ENCODE measurements around the gene ARHGEF10L.

ARHGEF10L gene

DNA sequence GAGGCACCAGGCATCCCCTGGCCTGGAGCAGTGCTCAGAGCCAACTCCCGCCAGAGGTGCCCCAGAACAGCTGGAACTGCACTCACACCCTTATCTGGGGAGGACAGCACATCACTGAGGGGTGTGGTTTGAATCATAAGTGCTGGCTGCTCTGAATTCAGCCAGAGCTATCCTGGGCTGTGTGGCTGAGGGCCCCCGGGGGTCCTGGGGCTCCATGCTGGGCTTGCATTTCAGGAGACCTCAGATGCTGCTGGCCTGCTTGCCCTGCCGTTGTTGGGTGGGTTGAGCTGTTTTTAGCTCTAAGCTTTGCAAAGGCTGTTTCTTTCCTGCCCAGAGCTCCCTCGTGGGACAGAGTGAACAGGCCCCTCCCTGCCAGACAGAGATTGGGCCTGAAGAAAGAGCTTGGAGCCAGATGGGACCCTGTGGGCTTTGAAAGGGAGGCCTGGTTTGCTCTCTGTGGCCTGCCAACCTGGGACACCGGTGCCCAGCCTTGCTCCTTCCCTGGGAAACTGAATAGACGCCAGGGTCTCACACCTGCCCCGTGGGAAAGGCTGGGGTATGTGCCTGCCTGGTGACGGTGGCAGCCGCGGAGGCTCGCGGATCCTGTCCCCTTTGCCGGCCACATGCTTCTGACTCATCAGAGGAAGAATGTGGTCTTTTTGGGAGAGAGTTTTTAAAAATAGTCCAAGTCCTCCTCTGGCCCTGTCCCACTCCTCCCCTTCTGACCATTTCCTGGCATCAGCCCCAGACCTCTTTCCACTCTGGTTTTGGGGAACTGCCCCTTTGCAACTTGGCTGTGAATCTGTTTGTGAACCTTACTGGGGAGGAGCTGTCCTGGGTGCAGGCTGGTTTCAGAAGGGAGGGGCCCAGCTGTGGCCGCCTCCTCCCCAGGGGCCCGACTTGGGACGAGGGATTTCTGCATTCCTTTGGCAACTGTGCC lies 30.0 kb downstream of the ARHGEF10L start:
- no peak for DNase-seq

DNA sequence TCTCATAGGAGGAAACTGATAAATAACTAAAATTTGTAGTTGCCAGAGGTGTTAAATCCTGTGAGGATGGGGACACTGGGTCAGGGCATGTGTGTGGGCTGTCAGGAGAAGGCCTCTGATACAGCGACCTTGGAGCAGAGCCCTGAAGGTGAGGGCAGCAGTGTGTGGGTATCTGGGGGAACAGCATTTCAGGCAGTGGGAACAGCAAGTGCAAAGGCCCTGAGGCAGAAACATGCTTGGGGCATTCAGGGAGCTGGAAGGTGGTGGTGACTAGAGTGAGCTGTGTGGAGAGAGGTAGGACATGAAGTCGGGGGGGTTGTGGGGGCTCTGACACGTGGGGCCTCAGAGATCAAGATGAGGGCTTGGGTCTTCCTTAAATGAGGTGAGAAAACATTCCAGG lies 30.7 kb downstream of the ARHGEF10L start:
- no peak for DNase-seq

DNA sequence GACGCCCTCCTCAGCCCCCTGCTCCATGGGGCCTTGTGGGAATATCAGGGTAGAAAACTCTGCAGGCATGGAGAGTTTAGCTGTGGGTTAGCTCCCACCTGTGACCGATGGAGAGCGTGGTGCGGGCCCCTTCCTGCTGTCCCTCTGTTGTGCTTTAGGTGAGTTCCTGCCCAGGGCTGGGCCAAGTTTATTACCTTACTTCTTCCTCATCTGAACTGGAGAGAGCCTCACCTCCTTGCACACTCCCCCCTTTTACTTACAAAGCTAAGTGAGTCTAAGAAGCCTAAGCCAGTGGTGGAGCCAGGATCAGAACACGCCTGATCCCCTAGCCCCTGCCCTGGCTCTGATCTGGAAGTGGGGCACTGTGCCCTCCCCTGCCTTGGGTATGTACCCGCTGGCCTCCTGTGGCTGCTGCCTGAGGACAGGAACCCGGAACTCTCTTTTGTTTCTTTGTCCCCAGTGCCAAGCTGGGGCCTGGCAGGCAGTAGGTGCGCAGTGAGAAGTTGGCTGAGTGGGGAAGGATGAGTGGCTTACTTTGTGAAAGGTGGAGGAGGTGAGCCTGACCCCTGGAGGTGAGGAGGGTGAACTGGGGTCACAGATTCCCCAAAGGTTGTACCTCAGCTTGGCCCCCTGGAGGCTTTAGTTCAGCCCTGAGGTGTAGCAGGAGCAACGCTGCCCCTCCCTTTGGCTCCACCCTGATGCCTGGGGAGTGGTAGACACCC lies 32.9 kb downstream of the ARHGEF10L start:
- no peak for DNase-seq

DNA sequence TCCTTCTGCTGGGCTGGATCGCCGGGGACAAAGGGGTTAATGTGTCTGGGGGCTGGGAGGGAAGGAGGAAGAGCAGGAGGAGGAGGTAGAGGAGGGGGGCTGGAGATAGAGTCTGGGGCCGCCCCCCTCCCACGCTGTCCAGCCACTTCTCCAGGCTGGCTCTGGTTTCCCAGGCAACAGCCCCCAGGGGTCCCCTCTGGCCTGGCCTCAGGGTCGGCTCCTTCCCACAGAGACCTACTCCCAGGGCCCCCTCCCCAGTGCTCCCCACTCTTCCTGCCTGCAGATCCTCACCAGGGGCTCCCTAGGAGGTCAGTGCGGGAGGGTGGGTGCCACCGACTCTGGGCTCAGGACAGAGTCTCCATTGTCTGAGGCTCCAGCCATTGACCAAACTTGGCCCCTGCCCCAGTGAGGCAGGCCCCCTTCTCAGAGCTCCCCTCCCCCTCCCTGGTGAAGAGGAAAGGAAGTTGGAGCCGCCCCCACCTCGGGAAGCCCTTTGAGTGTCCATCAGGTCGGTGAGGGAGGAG lies 34.1 kb downstream of the ARHGEF10L start:
- DNase-seq, result no peak

DNA sequence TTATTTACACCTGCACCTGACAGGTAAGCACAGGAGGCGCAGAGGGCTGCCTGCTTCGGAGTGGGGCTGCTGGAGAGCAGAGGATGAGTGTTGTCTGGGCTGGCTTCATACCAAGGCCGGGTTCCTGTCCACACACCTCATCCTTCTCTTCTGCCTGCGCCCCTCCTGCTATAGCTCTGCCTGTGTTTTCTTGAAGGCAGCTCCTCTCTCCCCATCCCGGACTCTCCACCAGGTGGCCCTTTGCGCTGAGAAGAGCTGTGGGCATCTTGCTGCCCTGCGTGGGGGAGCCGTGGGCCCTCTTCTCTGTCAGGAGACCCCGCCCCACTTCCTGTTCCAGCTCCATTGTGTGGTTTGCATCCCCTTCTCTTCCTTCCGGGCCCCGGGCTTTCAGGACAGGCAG lies 35.0 kb downstream of the ARHGEF10L start:
- DNase-seq, result no peak

DNA sequence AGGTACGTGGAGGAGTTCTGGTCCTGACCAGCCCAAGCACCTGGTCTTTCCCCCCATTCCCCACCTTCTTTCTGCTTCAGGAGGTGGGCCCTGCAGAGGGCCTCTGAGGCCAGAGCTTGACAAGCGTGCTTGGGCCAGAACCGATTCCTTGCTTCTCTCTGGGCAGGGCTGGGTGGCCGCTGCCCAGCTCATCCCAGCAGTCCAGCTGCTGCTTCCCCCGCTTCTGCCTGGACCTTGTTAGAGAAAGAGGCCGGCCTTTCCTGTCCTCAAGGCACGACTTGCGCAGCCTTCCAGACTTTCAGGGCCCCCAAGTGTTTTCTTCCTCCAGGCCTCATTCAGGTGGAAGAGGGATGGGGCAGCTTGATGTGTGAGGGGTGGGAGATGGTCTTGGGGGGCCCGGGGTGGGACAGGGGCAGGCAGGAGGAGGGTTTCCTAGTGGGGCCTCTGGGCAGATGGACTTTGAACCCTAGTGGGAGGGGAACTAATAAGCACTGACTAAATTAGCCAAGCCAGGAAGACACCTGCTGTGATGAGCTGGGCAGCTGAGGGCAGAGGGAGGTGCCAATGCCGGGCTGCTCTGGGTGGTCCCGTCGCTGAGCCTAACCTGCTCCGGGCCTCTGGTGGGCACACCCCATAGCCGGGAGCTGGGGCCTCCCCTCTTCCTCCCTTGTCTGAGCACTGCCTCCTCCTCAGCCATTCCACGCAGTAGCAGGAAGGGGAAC lies 36.5 kb downstream of the ARHGEF10L start:
- DNase-seq, result no peak

DNA sequence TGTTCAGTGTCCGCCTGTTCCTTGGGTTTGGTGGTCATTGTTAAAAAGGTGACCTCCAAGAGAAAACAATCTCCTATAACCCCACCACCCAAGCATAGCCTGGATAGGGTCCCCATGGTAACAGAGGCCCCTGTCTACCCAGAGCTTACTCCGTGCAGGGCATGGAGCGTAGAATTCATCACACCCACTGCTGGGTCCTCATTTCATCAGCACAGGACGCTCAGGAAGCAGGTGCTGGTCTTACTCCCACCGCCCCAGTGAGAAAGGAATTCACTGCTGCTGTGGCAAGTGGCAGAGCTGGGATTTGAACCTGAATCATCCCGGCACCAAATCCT lies 37.0 kb downstream of the ARHGEF10L start:
- DNase-seq, result no peak

DNA sequence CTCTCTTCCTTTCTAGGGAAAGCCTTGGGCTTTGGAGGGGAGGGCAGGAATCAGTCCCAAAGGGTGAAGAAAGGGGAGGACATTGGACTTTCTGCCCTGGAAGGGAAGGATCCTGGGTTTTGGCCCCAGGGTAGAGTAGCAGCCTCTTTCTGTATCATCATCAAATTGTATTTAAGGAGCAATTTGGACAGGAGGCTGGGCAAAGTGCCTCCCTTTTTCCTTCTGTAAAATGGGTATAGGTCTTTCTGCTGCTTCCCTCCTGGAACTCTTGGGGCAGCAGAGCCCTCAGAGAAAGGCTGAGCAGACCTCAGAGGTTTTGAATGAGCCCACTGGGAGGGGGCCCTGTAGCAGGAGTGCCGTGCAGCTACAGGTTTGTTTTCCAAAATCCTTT lies 38.4 kb downstream of the ARHGEF10L start:
- DNase-seq, result no peak

DNA sequence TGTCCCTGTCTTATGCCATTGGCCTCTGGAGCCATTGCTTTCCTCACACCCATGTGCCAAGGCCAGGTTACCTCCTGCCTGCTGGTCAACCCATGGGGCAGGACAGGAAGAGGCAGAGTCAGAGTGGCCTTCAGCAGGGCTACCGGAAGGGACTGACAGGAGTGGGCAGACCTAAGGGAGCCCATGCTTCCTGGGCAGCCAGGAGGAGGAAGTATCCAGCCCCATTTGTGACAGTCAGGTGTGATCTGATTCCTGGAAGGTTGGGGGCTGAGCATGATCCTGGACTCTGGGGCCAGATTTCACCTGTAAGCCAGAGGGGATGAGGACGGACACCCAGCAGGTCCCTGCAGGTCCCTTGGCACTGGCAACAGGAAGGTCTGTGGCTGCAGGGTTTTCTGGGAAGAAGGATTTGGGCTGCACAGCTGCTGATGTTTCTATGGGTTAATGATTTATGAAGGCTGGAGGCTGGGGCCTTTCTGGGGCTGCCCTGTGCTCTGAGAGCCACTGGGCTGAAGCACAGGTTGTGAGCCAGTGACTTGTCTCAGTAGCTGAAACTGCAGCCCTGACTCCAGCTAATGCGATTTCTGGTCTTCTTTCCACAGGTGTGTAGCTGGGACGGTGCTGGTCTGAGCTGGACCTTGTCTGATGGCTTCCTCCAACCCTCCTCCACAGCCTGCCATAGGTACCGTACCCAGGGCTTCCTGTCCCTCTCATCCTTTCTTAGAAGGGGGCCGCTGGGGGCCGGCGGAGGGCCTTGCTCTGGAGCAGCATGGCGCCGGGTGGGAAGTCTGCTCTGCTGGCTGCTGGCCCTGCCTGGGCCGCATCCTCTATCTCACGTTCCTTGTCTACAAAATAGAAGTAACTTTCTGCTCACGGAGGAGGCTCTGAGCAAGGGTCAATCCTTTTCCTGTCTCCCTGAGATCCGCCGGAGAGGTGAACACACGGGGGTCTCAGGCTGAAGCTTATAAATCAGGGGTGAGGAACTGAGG lies 40.7 kb downstream of the ARHGEF10L start:
- DNase-seq, result no peak

DNA sequence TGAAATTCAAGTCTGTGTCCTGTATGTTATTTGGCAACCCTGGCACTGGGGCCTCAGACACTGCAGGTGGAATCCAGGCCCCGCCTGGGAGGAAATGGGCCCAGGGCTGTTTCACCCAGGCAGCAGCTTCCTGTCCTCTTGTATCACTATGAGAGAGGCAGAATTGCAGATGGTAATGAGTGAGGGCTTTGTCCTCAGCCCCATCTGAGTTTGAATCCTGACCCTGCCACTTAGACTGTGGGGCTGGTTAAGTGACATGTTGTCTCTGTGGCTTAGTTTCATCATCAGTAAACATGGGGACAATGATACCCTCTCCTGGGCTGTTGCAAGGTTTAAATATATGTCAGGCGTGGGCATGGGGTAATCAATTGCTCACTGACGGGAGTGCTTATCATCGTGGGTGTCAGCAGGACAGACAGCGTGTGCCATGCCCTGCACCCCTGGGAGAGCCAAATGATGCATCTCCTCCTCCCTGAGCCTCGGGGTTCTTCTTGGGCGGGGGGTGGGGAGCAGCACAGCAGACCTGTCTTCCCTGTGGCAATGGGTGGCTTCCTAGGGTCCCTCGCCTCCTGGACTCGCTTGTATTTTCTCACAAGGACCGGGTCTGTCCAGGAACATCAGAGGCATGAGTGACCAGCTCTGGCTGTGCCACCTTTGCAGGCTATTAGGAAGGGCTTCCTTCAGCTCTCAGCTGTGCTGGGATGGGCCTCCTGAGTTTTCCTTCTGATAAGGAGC lies 42.1 kb downstream of the ARHGEF10L start:
- no peak for DNase-seq

DNA sequence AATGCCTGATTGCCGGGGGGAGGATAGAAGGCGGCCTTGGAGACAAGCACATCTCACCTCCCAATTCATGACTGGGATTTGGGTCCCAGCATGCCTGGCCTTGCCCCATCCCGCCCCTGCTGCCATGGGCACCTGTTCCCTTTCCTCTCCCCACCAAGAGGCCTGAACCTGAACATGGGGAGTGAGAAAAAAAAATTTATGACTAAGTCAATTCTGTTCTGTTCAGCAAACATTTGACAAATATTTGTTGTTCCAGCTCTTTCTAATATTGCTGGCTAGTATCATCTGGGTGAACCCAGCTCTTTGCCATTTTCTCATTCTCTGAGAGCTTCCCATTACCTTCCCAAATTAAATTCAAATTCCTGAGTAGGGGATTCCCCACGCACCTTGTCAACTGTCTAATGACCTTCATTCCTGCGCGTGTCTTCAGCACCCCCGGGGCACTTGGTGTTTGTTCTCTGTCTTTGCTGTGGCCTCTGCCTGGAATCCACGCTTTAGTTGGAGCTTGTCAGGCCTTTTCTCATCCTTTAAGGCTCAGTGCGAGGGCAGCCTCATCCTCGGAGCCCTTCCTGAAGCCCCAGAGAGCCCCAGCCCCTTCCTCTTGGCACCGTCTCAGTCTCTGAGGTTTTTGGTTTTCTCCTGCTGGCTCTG lies 42.8 kb downstream of the ARHGEF10L start:
- no peak for DNase-seq

DNA sequence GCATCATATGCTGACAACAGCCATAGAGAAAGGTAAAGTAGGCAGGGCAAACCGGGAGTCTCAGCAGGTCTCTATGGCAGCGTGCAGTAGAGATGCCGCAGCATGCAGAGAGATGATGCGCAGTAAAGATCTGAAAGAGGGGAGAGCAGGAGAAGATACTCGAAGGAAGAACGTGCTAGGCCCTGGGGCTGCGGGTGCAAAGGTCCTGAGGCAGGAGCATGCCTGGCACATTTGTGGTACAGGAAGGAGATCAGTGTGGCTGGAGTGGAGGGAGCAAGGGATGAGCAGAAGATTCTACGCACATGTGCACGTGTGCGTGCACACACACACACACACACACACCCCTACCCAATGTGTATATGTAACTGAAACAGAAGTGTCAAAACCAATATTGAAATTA lies 45.0 kb downstream of the ARHGEF10L start:
- no peak for DNase-seq

DNA sequence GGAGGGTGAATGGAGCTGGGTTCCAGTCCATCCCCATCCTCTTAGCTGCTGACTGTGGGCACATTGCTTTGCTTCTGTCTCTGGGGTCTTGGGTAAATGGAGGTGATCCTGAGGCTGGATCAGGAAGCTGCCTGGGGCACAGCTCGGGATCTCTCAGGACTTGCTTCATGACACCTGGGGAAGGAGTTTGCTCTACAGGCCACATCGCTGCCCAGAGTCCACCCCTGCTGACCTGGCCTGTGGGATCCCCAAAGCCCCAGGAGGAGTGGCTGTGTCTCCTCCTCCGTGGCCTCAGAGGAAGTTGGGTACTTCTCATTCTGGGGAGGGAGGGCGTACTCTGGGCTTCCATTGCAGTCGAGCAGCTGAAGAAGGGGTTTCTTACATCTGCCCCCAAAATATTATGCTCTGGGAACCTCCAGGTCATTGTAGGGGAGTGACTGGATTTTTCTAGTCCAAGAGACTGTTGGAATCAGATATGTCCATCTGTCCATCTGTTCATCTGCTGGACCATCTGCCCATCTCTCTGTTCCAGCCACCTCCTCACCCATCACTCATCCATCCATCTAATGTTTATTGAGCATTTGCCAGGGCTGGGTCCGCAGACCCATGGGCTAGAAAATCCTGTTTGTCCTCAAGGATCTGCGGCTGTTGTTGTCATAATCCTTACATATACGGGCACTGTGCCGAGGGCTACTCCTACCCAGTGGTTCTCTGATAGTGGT lies 45.9 kb downstream of the ARHGEF10L start:
- no peak for DNase-seq

DNA sequence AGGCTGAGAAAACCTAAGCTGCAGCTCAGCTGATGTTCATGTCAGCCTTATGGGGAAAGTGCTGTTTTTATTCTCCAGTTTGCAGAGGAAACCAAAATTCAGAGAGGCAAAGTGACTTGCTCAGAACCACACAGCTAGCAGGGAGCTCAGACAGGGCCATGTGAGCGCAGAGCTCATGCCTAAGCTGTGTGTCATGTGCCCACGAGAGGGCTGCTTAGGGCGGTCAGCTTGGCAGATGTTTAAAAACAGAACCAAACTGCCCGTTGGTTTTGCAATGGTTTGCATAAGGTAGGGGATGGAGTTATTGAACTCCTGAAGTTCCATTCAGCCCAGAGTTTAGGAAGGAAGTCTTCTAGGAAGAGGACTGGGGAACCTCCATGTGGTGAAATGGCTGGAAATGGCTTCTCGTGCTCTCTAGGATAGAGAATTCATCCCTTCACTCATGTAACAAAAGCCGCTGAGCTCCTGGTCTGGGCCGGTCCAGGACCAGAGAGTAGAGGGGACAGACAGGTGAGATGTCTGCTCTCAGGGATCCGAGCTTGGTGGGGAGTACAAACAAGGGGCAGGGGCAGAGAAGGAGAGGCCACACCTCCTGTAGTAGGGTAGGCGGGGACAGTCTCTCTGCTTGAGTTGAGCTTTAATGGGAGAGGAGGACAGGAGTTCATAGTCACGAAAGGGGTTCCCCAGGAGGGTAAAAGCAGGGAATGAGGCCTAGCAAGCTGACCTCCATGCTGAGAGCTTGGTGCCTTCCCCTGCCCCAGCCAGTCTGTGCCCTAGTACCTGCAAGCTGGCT lies 46.9 kb downstream of the ARHGEF10L start:
- no peak for DNase-seq

DNA sequence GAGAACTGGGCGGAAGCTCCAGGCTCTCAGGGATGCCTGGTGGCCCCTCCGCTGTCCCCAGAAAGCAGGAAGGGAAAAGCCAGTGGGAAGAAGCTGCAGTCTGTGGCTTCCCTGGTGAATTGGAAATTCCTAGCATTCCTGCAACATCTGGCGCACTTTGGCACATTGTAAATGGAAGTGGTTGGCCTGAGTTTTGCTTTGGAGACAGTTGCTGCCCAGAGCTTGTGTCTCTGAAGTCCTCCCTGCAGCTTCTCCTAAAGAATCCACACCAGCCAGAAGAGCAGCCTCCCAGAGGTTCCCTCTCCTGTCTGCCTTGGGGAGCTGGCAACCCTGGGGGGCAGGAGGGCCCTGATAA lies 48.2 kb downstream of the ARHGEF10L start:
- DNase-seq, result no peak

DNA sequence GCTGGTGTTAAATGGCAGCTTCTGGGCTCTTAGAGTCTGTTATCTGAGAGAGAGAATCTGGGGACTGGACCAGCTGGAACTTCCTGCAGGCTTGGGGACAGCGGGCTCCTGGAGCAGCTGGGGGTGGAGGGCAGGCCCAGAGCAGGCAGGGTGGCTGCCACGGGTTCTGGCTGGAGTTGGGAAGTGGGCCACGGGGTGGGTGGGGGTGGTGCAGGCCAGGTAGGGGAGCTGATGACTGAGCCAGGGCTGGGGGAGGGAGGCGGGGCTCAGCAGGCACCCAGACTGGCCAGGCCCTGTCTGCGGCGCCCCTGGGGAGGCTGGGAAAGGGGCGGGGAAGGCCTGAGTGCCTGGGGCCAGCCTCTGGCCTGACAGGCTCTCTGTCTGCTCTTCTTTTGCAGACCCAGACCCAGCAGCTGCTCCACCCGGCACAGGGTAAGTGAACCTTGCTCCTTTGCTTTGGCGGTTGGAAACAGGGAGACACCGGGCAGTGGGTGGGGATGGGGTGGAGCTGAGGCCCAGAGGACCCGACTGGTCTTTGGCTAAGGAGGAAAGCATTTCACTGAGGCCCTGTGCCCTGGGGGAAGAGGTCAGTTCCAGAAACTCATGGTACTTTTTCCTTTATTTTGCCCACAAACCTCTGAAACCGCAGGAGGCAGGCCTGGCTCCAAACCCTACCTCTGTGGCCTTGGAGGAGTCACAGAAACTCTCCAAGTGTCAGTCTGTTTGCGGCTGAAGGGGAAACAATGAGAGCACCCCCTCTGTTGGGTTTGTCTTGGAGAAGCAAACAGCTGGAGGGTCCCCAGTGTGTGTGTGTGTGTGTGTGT lies 48.8 kb downstream of the ARHGEF10L start:
- DNase-seq, result no peak

DNA sequence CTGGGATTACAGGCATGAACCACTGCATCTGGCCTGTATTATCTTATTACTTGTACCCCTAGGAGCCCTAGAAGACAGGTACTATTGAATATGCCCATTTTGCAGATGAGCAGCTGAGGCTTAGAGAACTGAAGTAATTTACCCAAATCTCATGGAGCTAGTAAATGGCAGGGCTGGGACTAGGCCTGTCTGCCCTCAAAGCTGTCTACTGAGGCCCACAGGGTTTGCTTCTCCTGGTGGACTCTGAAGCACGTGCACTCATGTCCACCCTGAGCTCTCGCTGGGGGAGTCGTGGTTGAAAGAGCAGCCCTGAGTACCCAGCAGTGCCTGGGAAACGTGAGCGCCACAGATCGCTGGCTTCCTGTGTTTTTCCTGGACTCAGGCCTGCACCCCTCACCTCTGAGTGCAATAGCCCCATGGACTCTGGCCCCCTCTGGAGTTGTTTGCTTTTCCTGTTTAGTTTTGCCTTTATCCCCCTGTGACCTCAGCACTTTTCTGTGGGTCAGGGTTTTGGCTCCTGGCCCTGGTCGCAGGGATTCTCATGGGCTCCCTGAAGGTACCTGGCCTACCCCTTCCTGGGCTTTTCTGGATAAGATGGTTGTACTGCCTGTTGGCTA lies 52.4 kb downstream of the ARHGEF10L start:
- no peak for DNase-seq

DNA sequence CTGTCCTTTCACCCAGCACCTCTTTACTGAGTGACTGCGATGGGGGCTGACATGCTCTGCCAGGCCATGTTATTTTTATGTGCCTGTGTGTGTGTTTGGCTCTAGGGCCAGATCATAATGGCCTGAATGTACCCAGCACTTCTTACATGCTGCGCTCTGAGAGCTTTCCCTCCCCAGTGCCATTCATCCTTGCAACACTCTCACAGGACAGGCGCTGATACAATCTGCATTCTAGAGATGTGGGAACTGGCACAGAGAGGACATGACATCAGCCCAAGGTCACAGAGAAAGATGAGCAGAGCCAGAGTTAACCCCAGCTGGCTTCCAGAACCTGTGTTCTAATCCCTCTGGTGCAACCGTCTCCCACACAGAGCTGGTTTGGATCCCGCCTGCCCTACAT lies 54.5 kb downstream of the ARHGEF10L start:
- no peak for DNase-seq
